Embryonic facial prominence (tissue), 1 donor: ENCODE results near the gene CDH3.
A peak's percentile ranks its signal among the peaks of the same experiment; 100 is the strongest.
"Not testable (repeated sequence)": the region's sequence is repeated elsewhere in the genome, so short reads cannot be mapped to it uniquely, and the experiment has no call there.

Experiments
- DNase-seq: peaks from one replicate; pipeline ENCODE4 v3.0.0-alpha.2; 2016; ENCODE audit errors: extremely low spot score

Gene CDH3

GRCh38 chr16:68704232-68704867 lies 59.2 kb downstream of the CDH3 start:
- no peak for DNase-seq

- no peak for DNase-seq
Observed at GRCh38 chr16:68707340-68708152, 62.4 kb downstream of the CDH3 start.

- DNase-seq = no peak
Observed at GRCh38 chr16:68710211-68710610, 65.1 kb downstream of the CDH3 start.

GRCh38 chr16:68711421-68712139 lies 66.5 kb downstream of the CDH3 start:
- no peak for DNase-seq

- DNase-seq = no peak
Observed at GRCh38 chr16:68713361-68713760, 68.3 kb downstream of the CDH3 start.

- no peak for DNase-seq
Observed at GRCh38 chr16:68715471-68715870, 70.4 kb downstream of the CDH3 start.

- not testable (repeated sequence) for DNase-seq
Observed at GRCh38 chr16:68716516-68716915, 71.4 kb downstream of the CDH3 start.

- DNase-seq = no peak
Observed at GRCh38 chr16:68717684-68718083, 72.6 kb downstream of the CDH3 start.

GRCh38 chr16:68718590-68718989 lies 73.5 kb downstream of the CDH3 start:
- peak; percentile 13 for DNase-seq

- no peak for DNase-seq
Observed at GRCh38 chr16:68719993-68720489, 74.9 kb downstream of the CDH3 start.

GRCh38 chr16:68722119-68723024 lies 77.3 kb downstream of the CDH3 start:
- no peak for DNase-seq

GRCh38 chr16:68724797-68725196 lies 79.7 kb downstream of the CDH3 start:
- no peak for DNase-seq

- no peak for DNase-seq
Observed at GRCh38 chr16:68728523-68728922, 83.4 kb downstream of the CDH3 start.

GRCh38 chr16:68731637-68732036 lies 86.5 kb downstream of the CDH3 start:
- DNase-seq = no peak

- no peak for DNase-seq
Observed at GRCh38 chr16:68732042-68732680, 87.1 kb downstream of the CDH3 start.

- DNase-seq = no peak
Observed at GRCh38 chr16:68732741-68733399, 87.8 kb downstream of the CDH3 start.

- no peak for DNase-seq
Observed at GRCh38 chr16:68733570-68733969, 88.5 kb downstream of the CDH3 start.

- DNase-seq = no peak
Observed at GRCh38 chr16:68734782-68735181, 89.7 kb downstream of the CDH3 start.

GRCh38 chr16:68736561-68736960 lies 91.5 kb downstream of the CDH3 start:
- DNase-seq = no peak

- DNase-seq = no peak
Observed at GRCh38 chr16:68737046-68737729, 92.1 kb downstream of the CDH3 start, which contains the start of gene CDH1. Gene CDH1 (plus strand): TSS chr16:68737292. CDS start chr16:68737416, 124 bp downstream.
